ENCODE measurements around the gene TRAPPC1. TPM values are rescaled to one million over a fixed set of nuclear protein-coding genes. Genes with fewer than 3 reads are reported as not detected.

The TRAPPC1 gene
- total and polyA plus RNA-seq, 2 donors (not counting 3 experiments of a cell fraction or from before 2014, with no cell fraction given), result 146 to 250 TPM

GRCh38 chr17:7909089-7909488 is 22.7 kb downstream of the TRAPPC1 start:
- Histone ChIP-seq H3K9me1 (replicated peaks; ENCODE audit: control insufficient read depth, extremely low read depth, insufficient read depth, low read length) (no peaks in the 10 kb centered on the region), H2AFZ (ENCODE audit: low read depth, low read length) (no peak overlapping the region), H3K27me3 (ENCODE audit: control insufficient read depth in 2 of 2, insufficient read depth in 2 of 2, low read length in 2 of 2) (no peaks in the 10 kb centered on the region), H3K79me2 (ENCODE audit: control insufficient read depth, insufficient read depth, low read length) (no peaks in the 10 kb centered on the region), H3K27ac (ENCODE audit: insufficient read depth, low read depth, low read length) (no peak overlapping the region), H3K4me1 (ENCODE audit: control insufficient read depth, extremely low read depth, insufficient read depth, low read length) (no peaks in the 10 kb centered on the region), H3K9ac (replicated peaks; ENCODE audit: extremely low read depth, insufficient read depth, low read length) (no peak overlapping the region), H3K4me3 (replicated peaks in 1 of 3; ENCODE audit: insufficient read depth in 1 of 3, low read depth in 1 of 3, low read length in 3 of 3) (no peak overlapping the region), H3K36me3 (ENCODE audit: control insufficient read depth in 2 of 2, extremely low read depth in 1 of 2, insufficient read depth in 2 of 2, low read length in 2 of 2) (peaks cover 20 to 77% of the 10 kb centered on the region in 2 experiments), H3K4me2 (ENCODE audit: insufficient read depth, low read length) (no peak overlapping the region), H3K9me3 (replicated peaks; ENCODE audit: control insufficient read depth, insufficient read depth, low read length) (no peaks in the 10 kb centered on the region), H4K20me1 (replicated peaks; ENCODE audit: control insufficient read depth, extremely low read depth, insufficient read depth, low read length) (no peaks in the 10 kb centered on the region)
- BruUV-seq (replicated peaks), result no TSS peak
- no peak for TF ChIP-seq MAX (IDR thresholded peaks at IDR 0.05; ENCODE audit: insufficient read depth, insufficient read length)
- no peak for TF ChIP-seq CTCF (IDR thresholded peaks at IDR 0.05; ENCODE audit: extremely low read depth in 1 of 2, insufficient read depth in 1 of 2, low read depth in 1 of 2, low read length in 2 of 2)
- no peak for TF ChIP-seq JUN (IDR thresholded peaks at IDR 0.05; ENCODE audit: borderline replicate concordance, insufficient read depth, insufficient read length, low read depth)
- TF ChIP-seq POLR2AphosphoS5 (IDR thresholded peaks at IDR 0.05; ENCODE audit: insufficient read depth, low read depth, low read length), result no peak
- TF ChIP-seq POLR2A (IDR thresholded peaks at IDR 0.05; ENCODE audit: low read depth, low read length), result no peak
- no peak for TF ChIP-seq GATA2 (IDR thresholded peaks at IDR 0.05; ENCODE audit: insufficient read depth, insufficient read length, low read depth, low read length)
- TF ChIP-seq FOS (IDR thresholded peaks at IDR 0.05; ENCODE audit: borderline replicate concordance, insufficient read depth, low read length), result no peak
- TF ChIP-seq EZH2 (IDR thresholded peaks at IDR 0.05; ENCODE audit: borderline replicate concordance, low read depth, low read length, severe bottlenecking), result no peak
- no peak for TF ChIP-seq MYC (IDR thresholded peaks at IDR 0.05; ENCODE audit: low read depth, low read length)
- FAIRE-seq, result no peak
- DNase-seq (ENCODE audit: low read depth, low spot score), result no peak
- dilution Hi-C loops (cut with MboI; ENCODE audit: extremely low pct_ligation_motif_present, low sequenced_read_pairs) (no loop called here), intact Hi-C loops (cut with micrococcal nuclease) (no loop called here)
- POLR2A ChIA-PET, result no interaction called here
- CTCF ChIA-PET, result interaction anchor here (2.3 kb wide), 1 partner anchor 80 kb away, joined by 8 read pairs; no protein-coding TSS in a partner anchor

All from endothelial cell of umbilical vein (primary cell).